Measurements from ENCODE around the gene SPATA2. TPM values are rescaled to one million over a fixed set of nuclear protein-coding genes. Genes with fewer than 3 reads are reported as not detected.

The SPATA2 gene
- total RNA-seq, 1 donor from 2014 or later, result 9.7 TPM

DNA sequence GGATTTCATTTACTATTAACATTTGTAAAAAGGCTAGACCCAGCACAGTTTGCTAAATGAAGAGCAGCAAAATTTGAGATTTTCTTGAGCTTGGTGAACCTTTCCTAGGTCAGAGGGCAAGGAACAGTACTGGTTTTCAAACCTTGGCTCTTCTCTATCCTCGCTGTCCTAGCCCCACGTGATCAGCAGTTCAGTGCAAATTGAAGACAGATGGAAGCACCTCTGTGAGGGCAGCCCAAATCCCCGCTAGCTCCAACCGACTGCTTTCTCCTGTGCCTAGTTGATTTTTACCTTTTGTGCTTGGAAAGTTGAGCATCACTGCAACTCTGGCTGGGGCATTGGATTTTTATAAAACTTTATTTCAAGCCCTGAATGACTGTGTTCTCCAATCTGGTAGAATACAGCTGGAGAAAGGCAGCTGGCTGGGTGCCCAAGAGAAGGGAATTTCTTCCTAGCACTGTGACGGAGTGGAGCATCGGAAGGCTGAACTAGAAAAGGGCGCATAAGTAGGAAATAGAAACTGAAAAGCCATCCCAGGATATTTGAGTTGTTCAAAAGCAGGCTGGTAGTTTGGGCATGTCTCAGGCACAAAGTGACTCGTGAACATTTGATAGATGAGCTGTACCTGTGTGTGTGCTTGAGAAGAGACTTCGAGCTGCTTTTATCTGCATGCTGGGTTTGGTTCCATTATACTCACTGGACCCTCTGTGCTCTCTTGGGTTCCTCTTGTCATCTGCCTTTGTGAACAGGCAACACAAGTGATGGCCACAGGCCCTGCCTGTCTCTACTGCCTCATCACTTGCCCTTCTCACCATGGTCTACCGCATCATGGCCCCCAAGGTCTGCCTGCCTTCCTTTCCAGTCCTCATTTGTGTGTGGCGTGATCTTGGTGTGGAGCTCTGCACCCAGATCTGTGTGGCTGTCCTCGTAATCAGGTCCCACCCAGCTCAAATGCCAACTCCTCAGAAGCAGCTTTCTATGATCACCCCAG lies 23.1 kb upstream of the SPATA2 start:
- no peak for DNase-seq
- H3K4me1 Mint-ChIP-seq (ENCODE audit: low read depth, unreplicated experiment), result peaks cover 27% of the 10 kb centered on the region
- peaks cover 2% of the 10 kb centered on the region for H3K27me3 Mint-ChIP-seq (ENCODE audit: unreplicated experiment)
- TF ChIP-seq, protein P1, sequence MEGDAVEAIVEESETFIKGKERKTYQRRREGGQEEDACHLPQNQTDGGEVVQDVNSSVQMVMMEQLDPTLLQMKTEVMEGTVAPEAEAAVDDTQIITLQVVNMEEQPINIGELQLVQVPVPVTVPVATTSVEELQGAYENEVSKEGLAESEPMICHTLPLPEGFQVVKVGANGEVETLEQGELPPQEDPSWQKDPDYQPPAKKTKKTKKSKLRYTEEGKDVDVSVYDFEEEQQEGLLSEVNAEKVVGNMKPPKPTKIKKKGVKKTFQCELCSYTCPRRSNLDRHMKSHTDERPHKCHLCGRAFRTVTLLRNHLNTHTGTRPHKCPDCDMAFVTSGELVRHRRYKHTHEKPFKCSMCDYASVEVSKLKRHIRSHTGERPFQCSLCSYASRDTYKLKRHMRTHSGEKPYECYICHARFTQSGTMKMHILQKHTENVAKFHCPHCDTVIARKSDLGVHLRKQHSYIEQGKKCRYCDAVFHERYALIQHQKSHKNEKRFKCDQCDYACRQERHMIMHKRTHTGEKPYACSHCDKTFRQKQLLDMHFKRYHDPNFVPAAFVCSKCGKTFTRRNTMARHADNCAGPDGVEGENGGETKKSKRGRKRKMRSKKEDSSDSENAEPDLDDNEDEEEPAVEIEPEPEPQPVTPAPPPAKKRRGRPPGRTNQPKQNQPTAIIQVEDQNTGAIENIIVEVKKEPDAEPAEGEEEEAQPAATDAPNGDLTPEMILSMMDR (IDR thresholded peaks at IDR 0.05; ENCODE audit: partially characterized antibody, unreplicated experiment), result no peak
- H3K4me3 Mint-ChIP-seq (ENCODE audit: unreplicated experiment), result peak overlapping the region; percentile 98
- peaks cover 5% of the 10 kb centered on the region for H3K9me3 Mint-ChIP-seq (ENCODE audit: unreplicated experiment)
- H3K27ac Mint-ChIP-seq (ENCODE audit: unreplicated experiment), result peak overlapping the region; percentile 81
- no peaks in the 10 kb centered on the region for H3K36me3 Mint-ChIP-seq (ENCODE audit: unreplicated experiment)

DNA sequence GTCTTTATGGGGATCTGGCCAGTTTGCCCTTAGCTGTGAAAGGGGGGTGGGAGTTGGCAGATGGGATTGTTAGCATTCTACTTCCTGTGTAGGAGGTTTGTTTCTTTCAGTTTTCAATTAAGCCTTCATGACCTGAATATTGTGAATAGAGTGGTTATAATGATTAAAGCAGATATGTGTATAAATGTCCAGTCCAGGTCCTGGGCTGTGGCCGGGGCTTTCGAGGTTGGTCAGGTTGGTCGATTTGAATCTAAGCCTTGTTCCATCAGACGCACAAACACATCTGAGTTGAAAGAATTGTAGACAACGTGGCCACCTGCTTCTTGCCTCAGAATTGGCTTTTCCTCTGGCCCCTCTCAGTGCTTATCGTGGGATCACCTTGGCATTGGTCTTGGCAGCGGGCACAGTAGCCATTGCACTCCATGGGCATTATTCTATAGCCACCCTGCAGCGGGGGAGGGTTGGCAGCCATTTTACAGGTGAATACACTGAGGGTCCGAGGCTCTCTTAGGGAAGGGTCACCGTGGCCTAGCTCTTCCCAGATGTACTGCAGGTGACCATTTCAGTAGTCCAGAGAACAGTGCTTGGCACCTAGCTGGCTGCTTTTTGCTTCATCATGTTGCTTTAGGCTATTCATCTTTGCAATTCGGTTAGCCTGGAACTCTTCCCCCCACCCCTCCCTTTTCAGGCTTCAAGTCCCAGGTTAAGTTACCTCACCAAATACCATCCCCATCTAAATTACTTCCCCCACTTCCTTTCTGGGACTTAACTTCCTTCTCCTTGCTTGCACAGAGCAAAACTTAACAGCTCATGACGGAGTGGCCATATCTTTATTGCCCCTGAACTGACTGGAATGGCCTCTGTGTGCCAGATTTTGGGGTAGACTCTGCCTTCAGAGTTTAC lies 21.9 kb upstream of the SPATA2 start:
- peaks cover 5% of the 10 kb centered on the region for H3K9me3 Mint-ChIP-seq (ENCODE audit: unreplicated experiment)
- peak overlapping the region; percentile 96 for H3K27ac Mint-ChIP-seq (ENCODE audit: unreplicated experiment)
- H3K36me3 Mint-ChIP-seq (ENCODE audit: unreplicated experiment), result no peaks in the 10 kb centered on the region
- H3K4me3 Mint-ChIP-seq (ENCODE audit: unreplicated experiment), result peak overlapping the region; percentile 98
- TF ChIP-seq, protein P1 (IDR thresholded peaks at IDR 0.05; ENCODE audit: partially characterized antibody, unreplicated experiment), result no peak
- no peak for DNase-seq
- peaks cover 2% of the 10 kb centered on the region for H3K27me3 Mint-ChIP-seq (ENCODE audit: unreplicated experiment)
- H3K4me1 Mint-ChIP-seq (ENCODE audit: low read depth, unreplicated experiment), result peaks cover 27% of the 10 kb centered on the region

DNA sequence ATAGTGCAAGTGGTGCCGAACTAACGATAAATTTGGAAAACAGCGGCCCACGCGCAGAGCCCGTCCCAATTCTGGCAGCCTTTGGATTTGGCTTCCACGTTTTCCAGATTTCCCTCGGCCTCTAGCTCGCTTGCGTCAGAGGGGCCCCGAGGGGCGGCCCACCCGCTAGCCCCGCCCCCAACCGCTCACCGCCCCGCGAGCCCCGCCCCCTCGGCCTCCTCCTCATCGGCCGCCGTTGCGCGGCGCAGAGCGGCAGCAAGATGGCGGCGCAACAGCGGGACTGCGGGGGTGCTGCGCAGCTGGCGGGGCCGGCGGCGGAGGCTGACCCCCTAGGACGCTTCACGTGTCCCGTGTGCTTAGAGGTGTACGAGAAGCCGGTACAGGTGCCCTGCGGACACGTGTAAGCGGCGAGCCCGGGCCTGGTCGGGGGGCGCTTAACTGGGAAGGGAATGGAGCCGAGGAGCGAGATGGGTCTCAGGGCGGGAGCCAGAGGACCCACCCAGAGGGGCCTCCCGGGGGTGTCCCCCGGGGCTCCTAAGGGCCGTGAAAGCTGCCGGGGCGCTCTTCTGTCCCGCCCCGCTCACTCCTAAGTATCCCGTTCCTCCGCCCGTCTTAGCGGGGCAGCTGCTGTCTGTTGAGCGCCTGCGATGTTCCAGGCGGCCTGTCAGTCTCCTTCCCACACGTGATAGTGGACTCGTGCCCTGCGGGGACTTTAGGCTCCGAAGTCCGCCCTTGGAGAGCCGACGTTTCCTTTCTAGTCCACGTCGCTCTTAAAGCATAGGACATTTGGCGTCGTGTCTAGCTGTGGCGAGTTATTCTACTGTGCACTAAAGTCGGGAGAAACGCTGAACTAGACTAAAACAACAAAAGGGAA lies 21.1 kb upstream of the SPATA2 start, which contains the start of gene RNF114:
Gene RNF114, plus strand, starts transcription at position 245 of the 874 bp plus-strand sequence. Its CDS starts 16 bp downstream, at position 261.
- peak; percentile 93 for DNase-seq
- H3K4me1 Mint-ChIP-seq (ENCODE audit: low read depth, unreplicated experiment), result peaks cover 27% of the 10 kb centered on the region
- H3K4me3 Mint-ChIP-seq (ENCODE audit: unreplicated experiment), result peak within 1 kb of the TSS; percentile 98
- H3K27me3 Mint-ChIP-seq (ENCODE audit: unreplicated experiment), result peaks cover 2% of the 10 kb centered on the region
- TF ChIP-seq, protein P1 (IDR thresholded peaks at IDR 0.05; ENCODE audit: partially characterized antibody, unreplicated experiment), result no peak
- no peaks in the 10 kb centered on the region for H3K36me3 Mint-ChIP-seq (ENCODE audit: unreplicated experiment)
- H3K27ac Mint-ChIP-seq (ENCODE audit: unreplicated experiment), result peak within 1 kb of the TSS; percentile 96
- peaks cover 5% of the 10 kb centered on the region for H3K9me3 Mint-ChIP-seq (ENCODE audit: unreplicated experiment)

- no peak overlapping the region for H3K27ac Mint-ChIP-seq (ENCODE audit: unreplicated experiment)
- DNase-seq, result no peak
- H3K9me3 Mint-ChIP-seq (ENCODE audit: unreplicated experiment), result peaks cover 5% of the 10 kb centered on the region
- peaks cover 27% of the 10 kb centered on the region for H3K4me1 Mint-ChIP-seq (ENCODE audit: low read depth, unreplicated experiment)
- peaks cover 2% of the 10 kb centered on the region for H3K27me3 Mint-ChIP-seq (ENCODE audit: unreplicated experiment)
- TF ChIP-seq, protein P1 (IDR thresholded peaks at IDR 0.05; ENCODE audit: partially characterized antibody, unreplicated experiment), result no peak
- H3K4me3 Mint-ChIP-seq (ENCODE audit: unreplicated experiment), result no peak overlapping the region
- no peaks in the 10 kb centered on the region for H3K36me3 Mint-ChIP-seq (ENCODE audit: unreplicated experiment)
Measured at GRCh38 chr20:49935746-49936152, 20.4 kb upstream of the SPATA2 start.
